Caco-2 (cell line): ENCODE data around the gene TIMM44. TPM values are rescaled to one million over a fixed set of nuclear protein-coding genes. Genes with fewer than 3 reads are reported as not detected.

Experiments
- BruUV-seq: library from RNA; stranded (reverse); fragments of 400-500 nt; replicated peaks from 2 replicates; lab custom pipeline; 2021; lab: Mats Ljungman, UMichigan
- CTCF ChIA-PET: fragments of 300-600 bp; sonication (Branson Sonifier 250); formaldehyde crosslinking; loops from one replicate; lab custom pipeline; 2022; ENCODE audit warnings: antibody characterized with exemption; lab: Charles Lee
- POLR2A ChIA-PET: fragments of 300-600 bp; sonication (Branson Sonifier 250); formaldehyde crosslinking; loops from one replicate; lab custom pipeline; 2022; ENCODE audit warnings: antibody characterized with exemption; lab: Charles Lee
- DNase-seq, 2 experiments: peaks; one replicate each; pipeline versions ENCODE4 v3.0.0 to v3.0.0-alpha.2; 2020 to 2022
- H3K27me3 ChIP-seq: replicated peaks from 2 replicates; pipeline ENCODE4 v1.6.0; 2011; ENCODE audit warnings: low read length; ENCODE audit not compliant: control insufficient read depth, insufficient read depth
- H3K36me3 ChIP-seq: 2 replicates; pipeline ENCODE4 v1.5.1; 2011; ENCODE audit warnings: low read length; ENCODE audit not compliant: control insufficient read depth, insufficient read depth
- H3K4me1 ChIP-seq: fragments of 250-450 bp; sonication (Bioruptor Pico); 2 replicates; pipeline ENCODE4 v1.5.1; 2020; ENCODE audit warnings: mild to moderate bottlenecking
- H3K4me3 ChIP-seq: 2 replicates; pipeline ENCODE4 v1.5.1; 2011; ENCODE audit warnings: low read depth, mild to moderate bottlenecking, control low read depth, low read length
- H3K9me3 ChIP-seq: fragments of 250-450 bp; sonication (Bioruptor Pico); 2 replicates; pipeline ENCODE4 v1.5.1; 2020; ENCODE audit warnings: mild to moderate bottlenecking, moderate library complexity
- H3K27ac Mint-ChIP-seq: one replicate; pipeline ENCODE4 v1.8.0; 2022; ENCODE audit warnings: mixed read lengths; ENCODE audit not compliant: unreplicated experiment
- H3K27me3 Mint-ChIP-seq: one replicate; pipeline ENCODE4 v1.8.0; 2022; ENCODE audit warnings: mixed read lengths; ENCODE audit not compliant: insufficient read depth, unreplicated experiment
- H3K36me3 Mint-ChIP-seq: one replicate; pipeline ENCODE4 v1.8.0; 2022; ENCODE audit warnings: mild to moderate bottlenecking, mixed read lengths; ENCODE audit not compliant: insufficient read depth, unreplicated experiment
- H3K4me1 Mint-ChIP-seq: one replicate; pipeline ENCODE4 v1.8.0; 2022; ENCODE audit warnings: low read depth, mixed read lengths; ENCODE audit not compliant: unreplicated experiment
- H3K4me3 Mint-ChIP-seq: one replicate; pipeline ENCODE4 v1.8.0; 2022; ENCODE audit warnings: mild to moderate bottlenecking, moderate library complexity, mixed read lengths; ENCODE audit not compliant: unreplicated experiment
- H3K9me3 Mint-ChIP-seq: one replicate; pipeline ENCODE4 v1.8.0; 2022; ENCODE audit warnings: mixed read lengths; ENCODE audit not compliant: unreplicated experiment
- CTCF ChIP-seq, 2 experiments: fragments of 200-600 bp in 1 of 2; IDR thresholded peaks; 1 replicate in 1 of 2; 2 replicates in 1 of 2; pipeline versions ENCODE4 v1.5.1 to v1.8.0; 2011 to 2022; ENCODE audit warnings: antibody characterized with exemption in 1 of 2, control low read depth in 1 of 2, inconsistent platforms in 1 of 2, low read depth in 1 of 2, low read length in 1 of 2, mild to moderate bottlenecking in 1 of 2, moderate library complexity in 1 of 2; ENCODE audit not compliant: insufficient read depth in 1 of 2, severe bottlenecking in 1 of 2, unreplicated experiment in 1 of 2
- intact Hi-C: fragments of 100-400 bp; cut with micrococcal nuclease; formaldehyde crosslinking; loops from one replicate; pipeline ENCODE4 v1.10.0; 2022; ENCODE audit not compliant: unreplicated experiment
- total RNA-seq: library from RNA; stranded (reverse); gene quantifications from 2 replicates; pipeline ENCODE4 v1.2.3, GENCODE V29; 2022

The TIMM44 gene
- total RNA-seq, 1 experiment from 2014 or later: 129 TPM

GRCh38 chr19:7982651-7983099 lies 39.2 kb upstream of the TIMM44 start:
- peaks cover 97% of the 10 kb centered on the region for H3K36me3 Mint-ChIP-seq
- no peaks in the 10 kb centered on the region for H3K27me3 ChIP-seq
- H3K9me3 ChIP-seq: no peaks in the 10 kb centered on the region
- BruUV-seq: no TSS peak
- intact Hi-C loops: no loop called here
- no peak overlapping the region for H3K4me3 ChIP-seq
- no peak overlapping the region for H3K4me3 Mint-ChIP-seq
- no peak for DNase-seq
- ChIA-PET POLR2A (no interaction called here), CTCF (no interaction called here)
- no peaks in the 10 kb centered on the region; the same call in 1 of the 2 replicates for H3K36me3 ChIP-seq
- no peak for TF ChIP-seq CTCF (IDR thresholded peaks at IDR 0.05; ENCODE audit: insufficient read depth in 1 of 2, low read depth in 1 of 2, low read length in 1 of 2, severe bottlenecking in 1 of 2, unreplicated experiment in 1 of 2)
- H3K9me3 Mint-ChIP-seq: no peaks in the 10 kb centered on the region
- H3K27me3 Mint-ChIP-seq: no peaks in the 10 kb centered on the region
- peaks cover 1% of the 10 kb centered on the region for H3K4me1 Mint-ChIP-seq
- H3K4me1 ChIP-seq: no peaks in the 10 kb centered on the region
- no peak overlapping the region for H3K27ac Mint-ChIP-seq

DNA sequence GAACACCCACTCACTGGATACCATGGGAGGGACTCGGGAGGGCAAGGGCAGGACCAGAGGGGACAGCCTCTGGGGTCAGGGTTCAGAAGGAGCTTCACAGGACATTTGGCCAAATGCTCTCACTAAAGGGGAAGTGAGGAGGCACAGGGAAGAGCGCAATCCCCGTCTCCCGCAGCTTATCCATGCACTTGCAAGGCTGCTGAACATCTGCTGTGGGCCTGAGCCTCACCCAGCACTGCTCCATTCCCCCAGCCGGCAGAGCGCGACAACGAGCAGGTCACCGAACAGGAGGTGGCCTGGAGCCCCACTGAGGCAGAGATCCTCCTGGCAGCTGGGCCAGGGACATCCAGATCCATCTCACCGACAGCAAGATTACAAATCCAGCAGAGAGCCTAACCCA lies 38.6 kb upstream of the TIMM44 start:
- Mint-ChIP-seq H3K9me3 (no peaks in the 10 kb centered on the region), H3K27me3 (no peaks in the 10 kb centered on the region), H3K27ac (no peak overlapping the region), H3K4me3 (no peak overlapping the region), H3K36me3 (peaks cover 97% of the 10 kb centered on the region), H3K4me1 (no peaks in the 10 kb centered on the region)
- intact Hi-C loops: no loop called here
- no peaks in the 10 kb centered on the region for H3K27me3 ChIP-seq
- no peak for TF ChIP-seq CTCF (IDR thresholded peaks at IDR 0.05; ENCODE audit: insufficient read depth in 1 of 2, low read depth in 1 of 2, low read length in 1 of 2, severe bottlenecking in 1 of 2, unreplicated experiment in 1 of 2)
- ChIA-PET POLR2A (no interaction called here), CTCF (no interaction called here)
- H3K36me3 ChIP-seq: no peaks in the 10 kb centered on the region; the same call in 1 of the 2 replicates
- H3K9me3 ChIP-seq: no peaks in the 10 kb centered on the region
- BruUV-seq: no TSS peak
- no peaks in the 10 kb centered on the region for H3K4me1 ChIP-seq
- no peak for DNase-seq
- no peak overlapping the region for H3K4me3 ChIP-seq

DNA sequence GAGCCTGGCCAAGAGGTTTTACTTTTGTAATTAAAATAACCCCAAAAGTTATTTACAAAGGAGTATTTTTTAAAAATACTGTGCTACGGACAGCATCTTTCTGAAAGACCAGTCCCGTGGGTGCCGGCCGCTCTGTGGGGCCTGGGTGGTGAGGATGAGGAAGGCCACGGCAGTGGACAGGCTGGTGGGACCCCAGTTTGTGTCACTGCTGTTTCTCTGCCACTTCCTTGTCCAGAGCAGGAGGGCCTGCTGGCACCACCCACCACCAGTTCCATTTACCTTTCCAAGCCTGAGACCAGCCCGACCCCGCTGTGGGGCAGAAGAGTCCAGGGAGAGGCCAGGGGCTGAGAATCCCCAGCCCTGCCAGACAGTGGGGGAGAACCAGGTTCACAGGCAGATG lies 38.2 kb upstream of the TIMM44 start:
- H3K27me3 ChIP-seq: no peaks in the 10 kb centered on the region
- POLR2A ChIA-PET: no interaction called here
- no peak for DNase-seq
- Mint-ChIP-seq H3K9me3 (no peaks in the 10 kb centered on the region), H3K4me1 (no peaks in the 10 kb centered on the region), H3K4me3 (no peak overlapping the region), H3K27ac (no peak overlapping the region), H3K36me3 (peaks cover 95% of the 10 kb centered on the region), H3K27me3 (no peaks in the 10 kb centered on the region)
- no peaks in the 10 kb centered on the region for H3K4me1 ChIP-seq
- no peak for TF ChIP-seq CTCF (IDR thresholded peaks at IDR 0.05; ENCODE audit: insufficient read depth in 1 of 2, low read depth in 1 of 2, low read length in 1 of 2, severe bottlenecking in 1 of 2, unreplicated experiment in 1 of 2)
- CTCF ChIA-PET: interaction anchor here (0.6 to 0.7 kb wide), 2 partner anchors 36 to 79 kb away, joined by 3 read pairs; no protein-coding TSS in a partner anchor
- no peak overlapping the region for H3K4me3 ChIP-seq
- H3K9me3 ChIP-seq: no peaks in the 10 kb centered on the region
- intact Hi-C loops: no loop called here
- H3K36me3 ChIP-seq: no peaks in the 10 kb centered on the region; the same call in 1 of the 2 replicates
- BruUV-seq: no TSS peak
